ENCODE results near the gene ITPRIP.

GRCh38 chr10:104329735-104330134 is 8.5 kb downstream of the ITPRIP start:
- no peak for TF ChIP-seq CTCF (IDR thresholded peaks at IDR 0.05; ENCODE audit: low read length)
- TF ChIP-seq EZH2 (IDR thresholded peaks at IDR 0.05; ENCODE audit: borderline replicate concordance, low read length) = no peak

Data from OCI-LY1 (cell line).